ENCODE measurements around the gene SPSB2.
"Not testable (repeated sequence)": the region's sequence is repeated elsewhere in the genome, so short reads cannot be mapped to it uniquely, and the experiment has no call there.

SPSB2 gene

GRCh38 chr12:6902448-6902847 is 29.3 kb upstream of the SPSB2 start:
- DNase-seq (ENCODE audit: low read depth in 3 of 3, low spot score in 1 of 3) = no peak

GRCh38 chr12:6899837-6900519 is 26.9 kb upstream of the SPSB2 start:
- no peak for DNase-seq (ENCODE audit: low read depth in 3 of 3, low spot score in 1 of 3)

GRCh38 chr12:6899427-6899826 is 26.3 kb upstream of the SPSB2 start:
- no peak for DNase-seq (ENCODE audit: low read depth in 3 of 3, low spot score in 1 of 3)

GRCh38 chr12:6896846-6897435 is 23.8 kb upstream of the SPSB2 start:
- no peak for DNase-seq (ENCODE audit: low read depth in 3 of 3, low spot score in 1 of 3)

- no peak for DNase-seq (ENCODE audit: low read depth in 3 of 3, low spot score in 1 of 3)
Observed at GRCh38 chr12:6894321-6894720, 21.2 kb upstream of the SPSB2 start.

GRCh38 chr12:6892683-6893082 is 19.6 kb upstream of the SPSB2 start:
- not testable (repeated sequence) for DNase-seq (ENCODE audit: low read depth in 3 of 3, low spot score in 1 of 3)

- no peak for DNase-seq (ENCODE audit: low read depth in 3 of 3, low spot score in 1 of 3)
Observed at GRCh38 chr12:6891646-6892001, 18.5 kb upstream of the SPSB2 start.

- peak; percentile 96 to 98 (median 98) for DNase-seq (ENCODE audit: low read depth in 3 of 3, low spot score in 1 of 3)
Observed at GRCh38 chr12:6890789-6891645, 17.9 kb upstream of the SPSB2 start.

- DNase-seq (ENCODE audit: low read depth in 3 of 3, low spot score in 1 of 3) = not testable (repeated sequence)
Observed at GRCh38 chr12:6889775-6890573, 16.9 kb upstream of the SPSB2 start.

GRCh38 chr12:6888794-6889193 is 15.7 kb upstream of the SPSB2 start:
- DNase-seq (ENCODE audit: low read depth in 3 of 3, low spot score in 1 of 3) = not testable (repeated sequence)

- DNase-seq (ENCODE audit: low read depth in 3 of 3, low spot score in 1 of 3) = no peak
Observed at GRCh38 chr12:6888360-6888759, 15.3 kb upstream of the SPSB2 start.

- DNase-seq (ENCODE audit: low read depth in 3 of 3, low spot score in 1 of 3) = no peak
Observed at GRCh38 chr12:6887460-6887859, 14.4 kb upstream of the SPSB2 start.

GRCh38 chr12:6886206-6886999 is 13.3 kb upstream of the SPSB2 start:
- DNase-seq (ENCODE audit: low read depth in 3 of 3, low spot score in 1 of 3) = not testable (repeated sequence)

GRCh38 chr12:6884539-6884938 is 11.4 kb upstream of the SPSB2 start:
- DNase-seq (ENCODE audit: low read depth in 3 of 3, low spot score in 1 of 3) = no peak

- no peak for DNase-seq (ENCODE audit: low read depth in 3 of 3, low spot score in 1 of 3)
Observed at GRCh38 chr12:6883683-6884082, 10.6 kb upstream of the SPSB2 start.

GRCh38 chr12:6883252-6883651 is 10.1 kb upstream of the SPSB2 start:
- no peak for DNase-seq (ENCODE audit: low read depth in 3 of 3, low spot score in 1 of 3)

GRCh38 chr12:6879824-6880223 is 6.7 kb upstream of the SPSB2 start:
- DNase-seq (ENCODE audit: low read depth in 3 of 3, low spot score in 1 of 3) = not testable (repeated sequence)

- DNase-seq (ENCODE audit: low read depth in 3 of 3, low spot score in 1 of 3) = not testable (repeated sequence)
Observed at GRCh38 chr12:6874015-6874368, 889 bp upstream of the SPSB2 start.

GRCh38 chr12:6872073-6873048 is 742 bp downstream of the SPSB2 start:
- DNase-seq (ENCODE audit: low read depth in 3 of 3, low spot score in 1 of 3) = peak in 2 of 3 donors; percentile 70 to 81
